Measurements from ENCODE around the gene TAGLN3.

TAGLN3 gene

GRCh38 chr3:112056451-112056929, 57.8 kb downstream of the TAGLN3 start:
- TF ChIP-seq CTCF (IDR thresholded peaks at IDR 0.05; ENCODE audit: control insufficient read depth, extremely low read depth, insufficient read depth): no peak
- DNase-seq (ENCODE audit: low read depth): no peak
- H3K4me3 ChIP-seq (ENCODE audit: low read depth, low read length): no peak overlapping the region

GRCh38 chr3:112059497-112059896, 60.8 kb downstream of the TAGLN3 start:
- no peak overlapping the region for H3K4me3 ChIP-seq (ENCODE audit: low read depth, low read length)
- DNase-seq (ENCODE audit: low read depth): peak; percentile 63
- no peak for TF ChIP-seq CTCF (IDR thresholded peaks at IDR 0.05; ENCODE audit: control insufficient read depth, extremely low read depth, insufficient read depth)

GRCh38 chr3:112061152-112061551, 62.4 kb downstream of the TAGLN3 start:
- DNase-seq (ENCODE audit: low read depth): no peak
- H3K4me3 ChIP-seq (ENCODE audit: low read depth, low read length): no peak overlapping the region
- no peak for TF ChIP-seq CTCF (IDR thresholded peaks at IDR 0.05; ENCODE audit: control insufficient read depth, extremely low read depth, insufficient read depth)

All from LNCaP clone FGC (cell line).